ENCODE results near the gene GALNT10. TPM values are rescaled to one million over a fixed set of nuclear protein-coding genes. Genes with fewer than 3 reads are reported as not detected.

Gene GALNT10
- total and polyA plus RNA-seq, 2 of the 4 experiments (the other 2 are of a cell fraction): 46.2 to 67.0 TPM

DNA sequence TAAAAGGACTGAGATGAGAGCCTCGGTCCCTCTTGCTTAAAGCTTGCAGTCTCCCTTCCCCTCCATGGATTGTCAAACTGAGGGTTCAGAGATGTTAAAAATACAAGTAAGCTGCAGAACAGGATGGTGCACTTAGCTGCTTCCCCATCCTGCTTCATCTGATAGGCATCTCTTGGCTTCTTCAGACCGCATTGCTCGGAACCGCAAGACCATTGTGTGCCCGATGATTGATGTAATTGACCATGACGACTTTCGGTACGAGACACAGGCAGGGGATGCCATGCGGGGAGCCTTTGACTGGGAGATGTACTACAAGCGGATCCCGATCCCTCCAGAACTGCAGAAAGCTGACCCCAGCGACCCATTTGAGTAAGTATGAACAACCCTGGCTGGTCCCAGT, 189.7 kb downstream of the GALNT10 start:
- H4K5ac ChIP-seq (ENCODE audit: low read depth, low read length): no peak overlapping the region
- H3K9me3 ChIP-seq (ENCODE audit: control insufficient read depth, insufficient read depth, low read length): no peaks in the 10 kb centered on the region
- no peak for TF ChIP-seq MXI1 (IDR thresholded peaks at IDR 0.05; ENCODE audit: borderline replicate concordance, low read depth, low read length)
- no peak for TF ChIP-seq RAD21 (IDR thresholded peaks at IDR 0.05; ENCODE audit: low read length)
- no peak for TF ChIP-seq CEBPB (IDR thresholded peaks at IDR 0.05; ENCODE audit: low read depth, low read length)
- TF ChIP-seq, protein P1, sequence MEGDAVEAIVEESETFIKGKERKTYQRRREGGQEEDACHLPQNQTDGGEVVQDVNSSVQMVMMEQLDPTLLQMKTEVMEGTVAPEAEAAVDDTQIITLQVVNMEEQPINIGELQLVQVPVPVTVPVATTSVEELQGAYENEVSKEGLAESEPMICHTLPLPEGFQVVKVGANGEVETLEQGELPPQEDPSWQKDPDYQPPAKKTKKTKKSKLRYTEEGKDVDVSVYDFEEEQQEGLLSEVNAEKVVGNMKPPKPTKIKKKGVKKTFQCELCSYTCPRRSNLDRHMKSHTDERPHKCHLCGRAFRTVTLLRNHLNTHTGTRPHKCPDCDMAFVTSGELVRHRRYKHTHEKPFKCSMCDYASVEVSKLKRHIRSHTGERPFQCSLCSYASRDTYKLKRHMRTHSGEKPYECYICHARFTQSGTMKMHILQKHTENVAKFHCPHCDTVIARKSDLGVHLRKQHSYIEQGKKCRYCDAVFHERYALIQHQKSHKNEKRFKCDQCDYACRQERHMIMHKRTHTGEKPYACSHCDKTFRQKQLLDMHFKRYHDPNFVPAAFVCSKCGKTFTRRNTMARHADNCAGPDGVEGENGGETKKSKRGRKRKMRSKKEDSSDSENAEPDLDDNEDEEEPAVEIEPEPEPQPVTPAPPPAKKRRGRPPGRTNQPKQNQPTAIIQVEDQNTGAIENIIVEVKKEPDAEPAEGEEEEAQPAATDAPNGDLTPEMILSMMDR (conservative IDR thresholded peaks at IDR 0.05; ENCODE audit: low read depth, low read length): no peak
- no peak for TF ChIP-seq NFE2L2 (IDR thresholded peaks at IDR 0.05; ENCODE audit: low read depth, low read length)
- no peak for TF ChIP-seq MAFK (IDR thresholded peaks at IDR 0.05; ENCODE audit: low read depth, low read length)
- TF ChIP-seq RFX5 (IDR thresholded peaks at IDR 0.05; ENCODE audit: low read depth, low read length): no peak
- TF ChIP-seq, protein P2, sequence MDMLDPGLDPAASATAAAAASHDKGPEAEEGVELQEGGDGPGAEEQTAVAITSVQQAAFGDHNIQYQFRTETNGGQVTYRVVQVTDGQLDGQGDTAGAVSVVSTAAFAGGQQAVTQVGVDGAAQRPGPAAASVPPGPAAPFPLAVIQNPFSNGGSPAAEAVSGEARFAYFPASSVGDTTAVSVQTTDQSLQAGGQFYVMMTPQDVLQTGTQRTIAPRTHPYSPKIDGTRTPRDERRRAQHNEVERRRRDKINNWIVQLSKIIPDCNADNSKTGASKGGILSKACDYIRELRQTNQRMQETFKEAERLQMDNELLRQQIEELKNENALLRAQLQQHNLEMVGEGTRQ (IDR thresholded peaks at IDR 0.05; ENCODE audit: low read depth, low read length): no peak
- TF ChIP-seq FOS (IDR thresholded peaks at IDR 0.05; ENCODE audit: low read depth, low read length): no peak
- in situ Hi-C loops (cut with MboI; ENCODE audit: low sequenced_read_pairs) (no loop called here), dilution Hi-C loops (cut with HindIII; ENCODE audit: low sequenced_read_pairs, unreplicated experiment) (no loop called here), intact Hi-C loops (cut with micrococcal nuclease) (no loop called here)
- peaks cover 30% of the 10 kb centered on the region for H3K36me3 ChIP-seq (ENCODE audit: control insufficient read depth, insufficient read depth, low read length)
- no peak overlapping the region for H4K91ac ChIP-seq (ENCODE audit: insufficient read depth, low read depth, low read length)
- WGBS, 2 experiments (ENCODE audit: extremely low coverage in 2 of 2, insufficient read length in 1 of 2): 92% methylated on average over 7 of the region's 12 CpGs; no CpG with 5 or more reads in 1 of the 2 experiments
- ChIA-PET POLR2A (ENCODE audit: unreplicated experiment) (no interaction called here), CTCF (no interaction called here)
- H3K4me2 ChIP-seq (ENCODE audit: low read depth, low read length): no peak overlapping the region
- H3K14ac ChIP-seq (replicated peaks; ENCODE audit: low read depth, low read length): no peak overlapping the region
- H3K4me3 ChIP-seq (ENCODE audit: insufficient read depth, low read depth, low read length): no peak overlapping the region
- peaks cover 3 to 14% of the 10 kb centered on the region in 2 experiments; a peak in 1 of 4 replicates for H3K79me1 ChIP-seq (ENCODE audit: low read depth in 1 of 2, low read length in 2 of 2)
- H3K9ac ChIP-seq (ENCODE audit: low read depth, low read length): no peak overlapping the region
- H2AFZ ChIP-seq (replicated peaks; ENCODE audit: low read length, poor library complexity): no peak overlapping the region
- no peak overlapping the region for H2BK5ac ChIP-seq (ENCODE audit: low read depth, low read length, poor library complexity, severe bottlenecking)
- no peaks in the 10 kb centered on the region for H4K20me1 ChIP-seq (ENCODE audit: insufficient read depth, low read length)
- H2BK20ac ChIP-seq (ENCODE audit: low read depth, low read length): no peak overlapping the region
- H3K4me1 ChIP-seq (ENCODE audit: control insufficient read depth, insufficient read depth, low read length): peaks cover 4% of the 10 kb centered on the region
- ATAC-seq (ENCODE audit: low read depth): no peak
- H3K27me3 ChIP-seq (ENCODE audit: control insufficient read depth, insufficient read depth, low read length): no peaks in the 10 kb centered on the region
- H2AK5ac ChIP-seq (ENCODE audit: low read depth, low read length): no peak overlapping the region
- H3K4ac ChIP-seq (ENCODE audit: low read depth, low read length): no peak overlapping the region
- no peak overlapping the region for H2BK15ac ChIP-seq (ENCODE audit: low read depth, low read length)
- BruUV-seq (replicated peaks): no TSS peak
- H2BK120ac ChIP-seq (ENCODE audit: low read depth, low read length): no peak overlapping the region
- H4K8ac ChIP-seq (ENCODE audit: low read depth in 2 of 2, low read length in 2 of 2): no peak overlapping the region
- no peak overlapping the region for H3K18ac ChIP-seq (ENCODE audit: low read depth, low read length)
- H3K56ac ChIP-seq (ENCODE audit: extremely low read depth, insufficient read depth, low read length): no peak overlapping the region
- H3K9me1 ChIP-seq (ENCODE audit: insufficient read depth, low read length): peaks cover 29% of the 10 kb centered on the region
- no peak overlapping the region for H2AK9ac ChIP-seq (replicated peaks; ENCODE audit: low read depth, low read length, poor library complexity)
- no peak for DNase-seq
- H3K27ac ChIP-seq (ENCODE audit: insufficient read depth, low read length): no peak overlapping the region
- H3K23ac ChIP-seq (ENCODE audit: low read depth, low read length): no peak overlapping the region

Measured in IMR-90 (cell line).